ENCODE data around the gene P2RX6.
"Not testable (repeated sequence)": the region's sequence is repeated elsewhere in the genome, so short reads cannot be mapped to it uniquely, and the experiment has no call there.

DNA sequence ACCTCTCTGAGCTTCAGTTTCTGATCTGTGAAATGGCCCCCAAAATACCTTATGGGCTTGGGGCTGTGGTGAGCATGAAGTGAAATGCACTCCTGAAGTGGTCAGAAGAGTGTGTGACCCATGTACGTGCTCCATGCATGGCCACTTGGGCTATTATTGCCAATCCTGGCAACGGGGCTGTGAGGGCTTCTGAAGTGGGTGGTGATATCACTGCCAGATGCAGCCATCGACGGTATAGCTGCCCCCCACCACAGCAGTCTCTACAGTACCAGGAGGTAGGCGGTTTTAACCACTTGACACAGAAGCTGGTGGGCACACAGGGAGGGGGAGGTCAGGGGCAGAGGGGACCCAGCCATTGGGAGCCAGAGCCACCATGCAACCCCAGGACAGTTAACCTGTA is 33.5 kb downstream of the P2RX6 start:
- TF ChIP-seq, protein P1, sequence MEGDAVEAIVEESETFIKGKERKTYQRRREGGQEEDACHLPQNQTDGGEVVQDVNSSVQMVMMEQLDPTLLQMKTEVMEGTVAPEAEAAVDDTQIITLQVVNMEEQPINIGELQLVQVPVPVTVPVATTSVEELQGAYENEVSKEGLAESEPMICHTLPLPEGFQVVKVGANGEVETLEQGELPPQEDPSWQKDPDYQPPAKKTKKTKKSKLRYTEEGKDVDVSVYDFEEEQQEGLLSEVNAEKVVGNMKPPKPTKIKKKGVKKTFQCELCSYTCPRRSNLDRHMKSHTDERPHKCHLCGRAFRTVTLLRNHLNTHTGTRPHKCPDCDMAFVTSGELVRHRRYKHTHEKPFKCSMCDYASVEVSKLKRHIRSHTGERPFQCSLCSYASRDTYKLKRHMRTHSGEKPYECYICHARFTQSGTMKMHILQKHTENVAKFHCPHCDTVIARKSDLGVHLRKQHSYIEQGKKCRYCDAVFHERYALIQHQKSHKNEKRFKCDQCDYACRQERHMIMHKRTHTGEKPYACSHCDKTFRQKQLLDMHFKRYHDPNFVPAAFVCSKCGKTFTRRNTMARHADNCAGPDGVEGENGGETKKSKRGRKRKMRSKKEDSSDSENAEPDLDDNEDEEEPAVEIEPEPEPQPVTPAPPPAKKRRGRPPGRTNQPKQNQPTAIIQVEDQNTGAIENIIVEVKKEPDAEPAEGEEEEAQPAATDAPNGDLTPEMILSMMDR (IDR thresholded peaks at IDR 0.05), result not testable (repeated sequence)
- not testable (repeated sequence) for TF ChIP-seq ZFX (IDR thresholded peaks at IDR 0.05; ENCODE audit: borderline replicate concordance)
